Testis (tissue), 2 donors: ENCODE results near the gene PDE7B.

Experiments used
- POLR2A ChIP-seq: fragments of 450-650 bp; IDR thresholded peaks from one replicate; pipeline ENCODE4 v1.6.1; 2017; ENCODE audit warnings: antibody characterized with exemption, mild to moderate bottlenecking, moderate library complexity
- TF ChIP-seq, protein P1 (sequence below), 3 experiments: fragments of 450-650 bp in 2 of 3; fragments of 200-600 bp in 1 of 3; sonication (generic) in 1 of 3; IDR thresholded peaks; one replicate each; pipeline ENCODE4 v1.5.1; 2016 to 2019; ENCODE audit warnings: antibody characterized with exemption in 3 of 3, mild to moderate bottlenecking in 2 of 3, moderate library complexity in 1 of 3

DNA sequence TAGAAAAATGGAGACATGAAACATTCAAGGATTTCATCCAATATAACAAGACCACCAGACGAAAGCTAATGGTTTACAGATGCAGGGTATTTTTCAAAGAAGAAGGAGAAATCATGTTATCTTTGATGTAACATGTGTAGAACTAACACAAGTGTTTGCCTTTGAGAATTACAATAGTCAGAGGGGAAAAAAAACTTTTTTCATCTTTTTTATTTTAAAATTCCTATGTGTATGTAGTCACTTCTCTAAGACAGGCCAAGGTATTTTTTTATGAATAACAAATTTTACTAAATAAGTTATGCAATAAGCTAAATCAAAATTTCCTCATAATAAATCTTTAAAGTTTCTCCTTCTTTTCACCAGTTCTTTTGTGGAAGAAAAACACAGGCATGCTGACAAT is 161.4 kb downstream of the PDE7B start:
- TF ChIP-seq, protein P1, sequence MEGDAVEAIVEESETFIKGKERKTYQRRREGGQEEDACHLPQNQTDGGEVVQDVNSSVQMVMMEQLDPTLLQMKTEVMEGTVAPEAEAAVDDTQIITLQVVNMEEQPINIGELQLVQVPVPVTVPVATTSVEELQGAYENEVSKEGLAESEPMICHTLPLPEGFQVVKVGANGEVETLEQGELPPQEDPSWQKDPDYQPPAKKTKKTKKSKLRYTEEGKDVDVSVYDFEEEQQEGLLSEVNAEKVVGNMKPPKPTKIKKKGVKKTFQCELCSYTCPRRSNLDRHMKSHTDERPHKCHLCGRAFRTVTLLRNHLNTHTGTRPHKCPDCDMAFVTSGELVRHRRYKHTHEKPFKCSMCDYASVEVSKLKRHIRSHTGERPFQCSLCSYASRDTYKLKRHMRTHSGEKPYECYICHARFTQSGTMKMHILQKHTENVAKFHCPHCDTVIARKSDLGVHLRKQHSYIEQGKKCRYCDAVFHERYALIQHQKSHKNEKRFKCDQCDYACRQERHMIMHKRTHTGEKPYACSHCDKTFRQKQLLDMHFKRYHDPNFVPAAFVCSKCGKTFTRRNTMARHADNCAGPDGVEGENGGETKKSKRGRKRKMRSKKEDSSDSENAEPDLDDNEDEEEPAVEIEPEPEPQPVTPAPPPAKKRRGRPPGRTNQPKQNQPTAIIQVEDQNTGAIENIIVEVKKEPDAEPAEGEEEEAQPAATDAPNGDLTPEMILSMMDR (IDR thresholded peaks at IDR 0.05): no peak
- no peak for TF ChIP-seq POLR2A
